GM19455 (cell line): ENCODE data around the gene PSG1.
"Not testable (repeated sequence)": the region's sequence is repeated elsewhere in the genome, so short reads cannot be mapped to it uniquely, and the experiment has no call there.

ENCODE experiments used
- ATAC-seq: cut with Tn5 transposase; IDR thresholded peaks from one replicate; pipeline ENCODE4 v1.9.1; 2021; ENCODE audit not compliant: unreplicated experiment

PSG1 gene

DNA sequence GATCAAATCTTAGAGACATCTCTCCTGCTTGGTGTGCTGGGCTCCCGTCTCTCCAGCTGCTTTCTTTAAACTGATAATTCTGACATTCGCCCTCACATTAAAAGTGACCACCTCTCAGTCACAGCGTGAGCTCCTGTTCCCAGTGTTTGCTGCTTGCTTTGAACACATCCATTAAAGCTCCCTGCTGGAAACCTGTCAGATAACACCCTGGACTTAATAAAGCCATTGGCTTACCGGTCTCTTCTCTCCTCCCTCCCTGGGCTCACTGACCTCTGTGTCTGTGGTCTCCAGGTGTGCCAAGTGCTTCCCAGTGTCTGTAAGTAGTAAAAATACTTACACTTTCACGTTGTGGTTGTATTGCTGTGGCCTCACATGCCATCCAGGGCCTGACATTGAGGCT, 2.5 kb upstream of the PSG1 start:
- not testable (repeated sequence) for ATAC-seq

DNA sequence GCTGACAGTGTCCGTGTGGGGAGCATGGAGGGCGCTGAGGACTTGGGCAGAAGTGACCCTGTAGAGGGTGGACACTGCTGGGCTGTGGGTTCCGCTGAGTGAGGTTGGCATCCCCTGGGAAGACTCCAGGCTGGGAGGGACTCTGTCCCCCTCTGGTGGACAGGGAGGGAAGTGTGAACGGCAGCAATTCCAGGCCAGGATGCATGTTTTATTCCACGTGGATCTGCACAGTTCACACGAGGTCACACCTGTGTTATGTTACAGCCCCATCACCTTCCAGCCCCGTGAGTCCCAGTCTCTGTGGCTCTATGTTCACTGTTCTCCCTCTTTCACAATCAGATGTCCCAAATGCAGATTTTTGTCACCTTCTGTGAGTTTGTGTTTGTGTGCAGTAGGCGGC, 1.8 kb upstream of the PSG1 start:
- not testable (repeated sequence) for ATAC-seq

DNA sequence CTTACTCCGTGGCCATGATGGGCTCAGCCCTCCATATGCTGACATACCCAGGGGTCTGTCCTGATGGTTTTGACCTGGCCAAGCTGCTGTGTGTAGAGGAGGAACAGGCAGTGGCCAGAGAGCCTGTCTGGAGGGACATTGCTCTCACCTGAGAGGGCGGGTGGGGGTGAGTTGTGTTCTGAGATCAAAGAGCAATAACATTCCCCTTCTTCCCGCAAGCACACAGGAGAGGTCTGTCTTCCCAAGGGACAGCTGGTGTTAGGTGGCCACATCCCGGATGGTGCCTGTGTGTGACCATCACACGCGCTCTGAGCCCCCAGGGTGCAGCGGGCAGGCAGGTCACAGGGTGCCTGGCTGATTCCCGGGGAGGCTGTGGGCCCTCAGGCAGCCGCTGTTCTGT, 1.1 kb upstream of the PSG1 start:
- not testable (repeated sequence) for ATAC-seq

DNA sequence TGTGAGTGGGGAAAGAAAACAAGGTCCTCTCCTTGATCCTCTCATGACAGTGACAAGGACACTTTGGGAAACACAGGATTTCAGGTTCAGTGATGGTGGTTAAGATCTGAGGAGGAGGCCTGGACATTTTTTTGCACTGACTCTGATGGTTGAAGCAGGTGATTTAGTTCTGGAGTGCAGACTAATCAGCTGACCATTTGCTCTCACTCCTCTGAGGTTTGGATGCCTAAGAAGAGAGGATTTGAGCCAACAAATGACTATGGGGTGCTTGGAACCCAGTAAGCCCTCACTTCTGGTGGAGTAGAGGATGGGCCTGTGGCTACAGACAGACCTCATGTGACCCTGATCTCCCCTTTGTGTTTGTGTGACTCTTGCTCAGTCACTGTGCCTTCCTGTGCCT, 2.9 kb downstream of the PSG1 start:
- not testable (repeated sequence) for ATAC-seq

DNA sequence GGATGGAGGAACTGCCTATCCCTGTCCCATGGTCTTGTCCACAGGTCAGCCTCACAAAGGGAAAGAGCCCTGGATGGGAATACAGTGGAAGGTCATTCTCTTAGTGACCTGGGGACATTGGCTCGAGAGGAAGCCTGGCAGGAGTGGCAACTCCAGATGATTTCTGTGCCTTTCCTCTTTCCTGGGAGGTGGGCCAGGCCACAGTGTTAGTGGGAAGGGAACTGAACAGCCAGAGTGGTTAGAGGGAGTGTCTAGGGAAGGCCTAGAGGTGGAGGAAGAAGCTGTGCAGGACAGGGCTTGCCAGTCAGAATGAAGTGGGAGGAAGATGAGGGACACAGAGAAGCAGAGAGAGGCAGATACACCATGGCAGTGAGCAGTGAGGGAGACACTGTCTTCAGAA, 3.6 kb downstream of the PSG1 start:
- not testable (repeated sequence) for ATAC-seq

- ATAC-seq: not testable (repeated sequence)
Measured at GRCh38 chr19:42874901-42875813, 4.4 kb downstream of the PSG1 start.

GRCh38 chr19:42874136-42874535, 5.4 kb downstream of the PSG1 start:
- ATAC-seq: not testable (repeated sequence)

- no peak for ATAC-seq
Measured at GRCh38 chr19:42872608-42873007, 6.9 kb downstream of the PSG1 start.

- no peak for ATAC-seq
Measured at GRCh38 chr19:42857544-42857867, 22.0 kb downstream of the PSG1 start.

- ATAC-seq: not testable (repeated sequence)
Measured at GRCh38 chr19:42856866-42857543, 22.5 kb downstream of the PSG1 start.

DNA sequence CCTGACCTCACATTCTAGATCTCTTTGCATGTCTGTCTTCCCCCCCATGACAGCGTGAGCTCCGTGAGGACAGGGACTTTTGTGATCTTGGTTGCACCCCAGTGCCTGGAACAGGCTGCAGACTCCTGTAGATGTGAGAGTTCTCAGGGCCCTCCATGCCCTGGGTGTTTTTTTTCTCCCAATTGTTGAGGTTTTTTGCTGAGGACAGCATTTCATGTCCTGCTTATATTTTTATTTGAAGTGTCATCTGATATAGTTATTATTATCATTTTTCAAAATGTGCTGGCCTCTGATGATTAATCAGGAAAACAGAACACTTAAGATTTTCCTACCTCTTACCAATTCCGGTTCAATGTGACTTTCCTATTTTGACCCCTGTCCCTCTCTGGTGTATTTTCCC, 24.8 kb downstream of the PSG1 start:
- ATAC-seq: not testable (repeated sequence)

DNA sequence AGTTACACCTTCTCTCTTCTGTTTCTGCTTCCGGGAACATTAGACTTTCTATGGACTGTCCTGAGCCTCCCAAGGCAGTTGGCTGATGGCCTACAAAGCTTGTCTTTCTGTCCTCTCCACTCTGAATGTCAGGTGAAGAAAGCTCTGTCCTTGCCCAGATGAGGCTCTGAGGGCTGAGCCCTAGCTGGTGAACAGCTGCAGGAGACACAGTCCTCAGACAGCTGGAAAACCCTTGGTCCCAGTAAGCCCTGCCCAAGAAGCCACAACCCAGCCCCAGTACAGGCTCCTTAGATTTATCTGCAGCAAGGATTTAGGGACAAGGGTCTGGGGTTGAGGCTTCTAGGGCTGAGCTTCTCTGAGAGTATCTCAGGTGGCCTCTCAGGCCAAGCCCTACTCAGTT, 26.3 kb downstream of the PSG1 start:
- not testable (repeated sequence) for ATAC-seq

DNA sequence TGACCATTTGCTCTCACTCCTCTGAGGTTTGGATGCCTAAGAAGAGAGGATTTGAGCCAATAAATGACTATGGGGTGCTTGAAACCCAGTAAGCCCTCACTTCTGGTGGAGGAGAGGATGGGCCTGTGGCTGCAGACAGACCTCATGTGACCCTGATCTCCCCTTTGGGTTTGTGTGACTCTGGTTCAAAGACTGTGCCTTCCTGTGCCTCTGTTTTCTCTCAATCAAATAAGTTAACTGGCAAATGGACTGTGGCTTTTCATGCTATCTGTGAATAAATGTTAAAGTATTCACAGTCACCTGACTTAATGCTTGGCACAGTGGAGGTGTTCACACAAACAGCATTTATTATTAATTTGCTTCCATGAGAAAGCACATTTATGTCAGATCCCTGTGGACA, 26.7 kb downstream of the PSG1 start:
- ATAC-seq: not testable (repeated sequence)

DNA sequence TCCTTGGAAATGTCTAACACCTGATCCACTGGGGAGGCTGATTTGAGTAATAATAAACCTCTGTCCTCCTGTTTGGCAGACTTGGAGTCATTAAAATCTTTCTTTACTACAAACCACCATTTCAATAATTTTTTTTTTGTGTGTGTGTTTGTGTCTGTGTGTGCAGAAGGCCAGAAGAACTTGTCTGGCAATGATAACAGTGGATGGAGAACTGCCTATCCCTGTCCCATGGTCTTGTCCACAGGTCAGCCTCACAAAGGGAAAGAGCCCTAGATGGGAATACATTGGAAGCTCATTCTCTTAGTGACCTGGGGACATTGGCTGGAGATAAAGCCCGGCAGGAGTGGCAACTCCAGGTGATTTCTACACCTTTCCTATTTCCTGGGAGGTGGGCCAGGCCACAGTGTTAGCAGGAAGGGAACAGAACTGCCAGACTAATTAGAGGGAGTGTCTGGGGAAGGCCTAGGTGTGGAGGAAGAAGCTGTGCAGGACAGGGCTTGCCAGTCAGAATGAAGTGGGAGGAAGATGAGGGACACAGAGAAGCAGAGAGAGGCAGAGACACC, 27.7 kb downstream of the PSG1 start:
- not testable (repeated sequence) for ATAC-seq

DNA sequence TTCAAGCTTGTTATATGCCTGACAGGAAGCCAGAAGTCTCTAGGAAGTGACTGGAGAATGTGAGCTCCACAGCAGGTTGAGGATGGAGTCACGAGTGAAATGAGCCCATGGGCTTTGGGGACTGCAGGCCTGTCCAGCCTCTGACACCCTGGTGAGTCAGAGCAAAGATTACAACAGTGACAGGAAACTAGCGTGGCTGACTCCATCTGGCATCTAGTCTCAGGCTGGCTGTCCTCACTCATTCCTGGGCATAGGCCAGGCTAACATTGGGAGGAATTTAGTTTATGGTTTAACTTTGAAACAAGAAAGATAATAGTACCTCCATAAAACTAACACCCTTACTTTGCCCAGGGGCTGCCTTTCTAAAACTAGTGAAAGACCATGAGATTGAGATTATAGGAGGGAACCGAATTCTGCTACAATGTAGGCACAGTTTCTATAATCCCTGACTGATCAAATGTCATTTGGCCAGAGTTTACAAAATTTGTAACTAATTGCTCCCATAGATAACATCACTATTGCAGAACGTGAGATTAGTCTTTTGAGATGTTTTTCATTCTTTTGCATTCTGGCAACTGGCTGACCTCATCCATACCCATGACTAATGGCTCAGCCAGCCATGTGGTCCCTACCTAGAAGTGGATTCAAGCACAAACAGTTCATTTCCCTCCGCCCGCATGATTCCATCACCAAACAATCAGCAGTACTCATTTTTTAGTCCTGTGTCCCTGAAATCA, 28.4 kb downstream of the PSG1 start:
- no peak for ATAC-seq

GRCh38 chr19:42846597-42846996, 32.9 kb downstream of the PSG1 start:
- no peak for ATAC-seq

DNA sequence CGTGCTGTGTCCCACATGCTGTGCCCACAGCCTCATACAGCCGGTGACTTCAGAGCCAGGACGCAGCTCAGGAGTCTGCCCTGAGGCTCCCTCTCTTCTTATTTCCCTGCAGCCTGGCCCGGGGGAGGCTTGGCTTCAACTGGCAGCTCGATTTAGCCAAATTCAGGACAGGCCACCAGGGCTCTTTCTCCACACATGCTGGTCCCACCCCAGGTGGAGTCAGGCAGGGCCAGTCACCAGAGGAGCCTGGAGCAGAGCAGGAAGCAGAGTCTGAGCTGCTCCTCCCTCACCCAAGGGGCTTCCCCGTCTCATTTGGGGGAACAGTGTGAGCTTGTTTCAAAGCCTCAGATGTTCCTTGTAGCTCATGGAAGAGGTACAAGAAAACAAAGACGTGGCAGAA, 35.9 kb downstream of the PSG1 start:
- ATAC-seq: not testable (repeated sequence)

DNA sequence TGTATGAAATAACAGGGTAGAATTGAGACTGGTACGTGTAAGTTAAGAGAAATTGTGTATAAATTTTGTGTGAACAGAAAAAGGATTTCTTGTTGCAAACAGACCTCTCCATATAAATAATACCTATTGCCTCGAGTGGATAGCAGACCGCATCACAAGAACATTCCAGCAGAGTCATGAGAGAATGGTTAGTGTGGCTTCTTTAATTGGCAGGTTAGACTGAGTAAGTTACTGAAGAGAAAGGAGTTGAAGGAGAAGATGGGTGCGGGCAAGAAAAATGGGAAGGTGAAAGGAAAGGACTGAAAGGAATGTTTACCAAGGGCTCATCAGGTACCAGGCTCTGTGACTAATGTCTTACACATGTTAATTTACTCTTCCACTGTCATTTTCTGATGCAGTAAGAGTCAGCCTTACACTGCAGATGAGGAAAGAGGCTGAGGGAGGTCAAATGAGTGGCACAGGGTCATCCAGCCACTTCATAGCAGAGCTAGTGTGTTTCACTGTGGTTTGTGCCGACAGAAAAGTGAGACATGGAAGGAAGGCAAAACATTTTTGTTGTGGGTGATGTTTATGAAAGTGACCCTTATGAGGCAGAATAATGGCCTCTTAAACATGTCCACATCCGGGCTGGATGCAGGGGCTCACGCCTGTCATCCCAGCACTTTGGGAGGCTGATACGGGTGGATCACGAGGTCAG, 46.6 kb downstream of the PSG1 start:
- not testable (repeated sequence) for ATAC-seq

- not testable (repeated sequence) for ATAC-seq
Measured at GRCh38 chr19:42832023-42832680, 47.4 kb downstream of the PSG1 start.
